ENCODE measurements around the gene KIF13A.

Gene KIF13A

DNA sequence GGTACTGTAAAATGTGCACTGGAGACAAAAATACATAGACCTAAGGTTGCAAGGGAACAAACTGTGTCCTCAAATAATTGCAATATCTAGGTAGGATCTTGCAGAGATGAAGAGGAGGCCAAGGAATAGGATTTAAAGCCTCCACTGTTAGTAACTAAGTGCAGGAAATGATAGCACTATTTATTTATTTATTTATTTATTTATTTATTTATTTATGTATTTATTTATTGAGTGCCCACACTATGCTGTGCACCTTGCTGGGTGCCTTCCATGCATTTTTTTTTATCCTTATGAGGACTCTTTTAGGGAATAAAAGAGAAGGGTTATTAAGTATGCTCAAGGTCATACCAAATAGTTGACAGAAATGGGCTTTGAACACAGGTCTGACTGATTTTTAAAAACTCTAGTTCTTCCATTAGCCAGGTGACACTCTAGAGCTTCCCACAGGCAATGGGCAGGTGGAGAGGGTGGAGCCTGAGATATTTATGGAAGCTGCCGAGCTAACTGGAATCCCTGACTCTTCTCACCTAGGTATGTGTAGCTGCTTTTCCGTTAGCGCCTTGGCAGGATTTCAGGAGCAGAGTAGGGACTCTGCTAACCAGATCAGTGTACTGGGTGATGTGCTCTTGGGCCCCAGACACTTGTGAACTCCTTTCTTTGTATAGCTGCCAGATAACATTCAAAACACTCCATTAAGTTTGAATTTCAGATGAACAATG lies 268.0 kb downstream of the KIF13A start:
- DNase-seq (ENCODE audit: low read depth), result no peak

DNA sequence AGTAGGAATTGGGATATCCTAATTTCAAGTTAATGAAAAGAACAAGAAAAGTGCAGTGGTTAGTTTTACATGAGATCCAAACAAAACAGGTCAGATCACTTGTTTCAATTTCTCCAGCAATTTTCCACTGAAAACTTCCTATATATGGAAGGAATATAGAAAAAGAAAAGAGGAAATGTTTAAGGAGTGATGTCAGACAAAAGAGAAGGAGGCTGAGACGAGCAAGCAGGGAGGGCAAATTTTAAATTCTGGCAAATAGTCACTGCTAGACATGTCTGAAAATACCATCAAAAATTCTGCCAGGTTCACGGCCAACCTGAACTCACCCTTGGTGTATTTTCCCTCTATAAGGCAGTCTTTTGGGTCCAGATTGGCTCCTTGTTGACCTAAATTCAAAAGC lies 271.2 kb downstream of the KIF13A start:
- no peak for DNase-seq (ENCODE audit: low read depth)

DNA sequence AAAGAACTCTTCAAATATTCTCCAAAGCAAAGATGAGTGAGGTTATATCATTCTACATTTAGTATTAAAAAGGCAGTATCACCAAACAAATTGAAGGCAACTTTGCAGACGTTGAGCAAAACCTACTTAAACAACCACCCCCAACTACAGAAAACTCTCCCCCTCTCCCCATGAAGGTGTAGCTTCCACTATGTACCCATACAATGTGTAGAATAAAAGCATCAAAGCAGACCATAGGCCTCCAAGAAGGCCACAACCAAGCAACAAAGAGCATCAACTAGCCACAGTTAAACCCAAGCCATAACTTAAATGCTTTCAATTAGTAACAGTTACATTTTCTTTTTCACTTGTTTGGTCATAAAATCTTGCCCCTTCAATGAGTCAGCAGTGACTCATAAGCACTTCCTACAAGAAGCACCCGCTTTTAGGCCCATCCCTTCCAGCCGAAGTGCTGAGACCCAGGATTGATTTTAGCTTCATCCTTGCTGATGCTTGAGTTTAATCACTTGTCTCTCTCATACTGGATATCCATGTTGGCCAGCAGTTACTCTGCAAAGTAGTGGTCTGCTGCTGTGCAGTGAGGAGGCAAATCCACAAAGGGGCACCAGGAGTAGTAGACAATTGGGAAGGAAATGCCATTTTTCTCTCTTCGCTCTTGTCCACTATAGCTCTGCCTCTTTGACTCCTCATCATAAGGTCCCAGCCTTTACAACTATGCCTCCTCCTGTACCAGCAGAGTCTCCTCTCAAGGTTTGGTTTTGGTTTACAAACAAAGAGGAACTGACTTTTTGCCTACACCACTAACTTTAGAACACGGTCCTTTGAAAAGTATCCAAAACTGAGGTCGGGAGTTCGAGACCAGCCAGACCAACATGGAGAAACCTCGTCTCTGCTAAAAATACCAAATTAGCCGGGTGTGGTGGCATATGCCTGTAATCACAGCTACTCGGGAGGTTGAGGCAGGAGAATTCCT lies 272.3 kb downstream of the KIF13A start:
- DNase-seq (ENCODE audit: low read depth), result peak; percentile 92

DNA sequence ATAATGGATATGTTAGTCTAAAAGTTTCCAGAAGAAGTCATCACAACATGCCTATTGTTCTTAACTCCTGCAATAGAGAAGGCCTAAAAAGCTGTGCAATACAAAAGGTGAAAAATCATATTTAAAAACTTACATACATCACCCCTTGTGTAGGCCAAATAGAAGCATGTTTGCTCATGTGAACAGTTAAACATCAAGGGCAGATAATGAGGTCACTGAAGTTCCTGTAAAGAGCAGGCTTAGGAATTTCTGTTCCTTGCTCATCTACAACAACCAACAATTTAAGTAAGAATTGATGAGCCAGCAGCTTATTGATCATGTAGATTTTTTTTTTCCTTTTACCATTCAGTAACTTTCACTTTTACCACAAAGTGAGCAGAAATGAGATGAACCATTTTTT lies 273.3 kb downstream of the KIF13A start:
- no peak for DNase-seq (ENCODE audit: low read depth)

DNA sequence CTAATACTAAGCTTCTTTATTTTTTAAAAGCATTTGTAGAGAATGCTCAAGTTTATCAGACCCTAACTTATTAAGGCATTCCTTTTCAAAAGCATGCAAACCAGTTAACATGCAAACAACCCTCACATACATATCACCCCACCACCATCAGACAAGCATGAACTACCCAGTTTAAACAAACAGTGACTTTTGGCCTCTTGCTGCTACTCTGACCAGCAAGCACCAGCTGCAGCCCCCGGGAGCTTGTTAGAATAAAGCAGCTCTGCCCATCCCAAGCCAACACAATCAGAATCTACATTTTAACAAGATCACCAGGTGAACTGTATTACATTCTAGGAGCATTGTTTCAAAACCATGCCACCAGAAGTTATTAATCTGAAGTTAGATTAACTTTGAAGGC lies 274.9 kb downstream of the KIF13A start:
- DNase-seq (ENCODE audit: low read depth), result no peak

DNA sequence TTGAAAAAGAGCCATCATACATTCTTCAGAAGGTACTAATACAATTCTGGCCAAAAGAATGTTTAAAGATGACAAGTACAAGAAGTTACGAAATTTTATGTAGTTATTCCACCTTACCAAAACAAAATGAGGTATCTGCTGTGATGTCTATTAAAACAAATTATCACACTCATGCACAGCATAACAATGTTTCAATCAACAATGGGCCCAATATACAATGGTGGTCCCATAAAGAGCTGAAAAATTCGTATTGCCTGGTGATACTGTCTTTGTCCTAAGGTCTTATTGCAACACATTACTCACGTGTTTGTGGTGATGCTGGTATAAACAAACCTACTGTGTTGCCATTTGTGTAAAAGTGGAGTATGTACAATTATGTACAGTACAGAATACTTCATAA lies 277.1 kb downstream of the KIF13A start:
- no peak for DNase-seq (ENCODE audit: low read depth)

DNA sequence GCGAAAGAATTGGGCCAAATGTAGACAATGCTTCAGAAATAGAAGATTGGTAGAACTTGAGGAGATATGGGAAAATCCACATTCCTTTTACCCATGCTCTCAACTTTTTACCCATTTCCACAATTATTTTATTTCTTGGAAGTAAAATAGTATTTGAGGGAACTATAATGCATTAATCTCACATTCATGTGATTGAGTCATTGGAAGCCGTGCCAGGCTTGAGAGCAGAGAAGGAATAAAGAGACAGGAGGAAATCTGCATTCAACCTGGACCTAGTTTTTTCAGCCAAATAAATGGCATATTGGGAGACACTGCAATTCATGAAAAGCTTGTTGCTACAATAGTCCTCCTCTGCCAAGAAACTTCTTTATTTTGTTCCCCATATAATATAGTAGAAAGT lies 278.0 kb downstream of the KIF13A start:
- DNase-seq (ENCODE audit: low read depth), result no peak
